DND-41 (cell line): ENCODE data around the gene RIOK3.

Experiments used
- ATAC-seq: fragments of 200-7000 bp; cut with Tn5 transposase; 3 replicates; pipeline ENCODE4 v1.9.1; 2021; ENCODE audit warnings: low read depth; ENCODE audit not compliant: insufficient read depth
- DNase-seq: peaks from one replicate; pipeline ENCODE4 v3.0.0-alpha.2; 2020
- H2AFZ ChIP-seq: 2 replicates; pipeline ENCODE4 v1.6.0; 2012; ENCODE audit warnings: low read depth, low read length
- H3K27ac ChIP-seq: 2 replicates; pipeline ENCODE4 v1.5.1; 2012; ENCODE audit warnings: low read length, inconsistent platforms
- H3K27me3 ChIP-seq: fragments of 200-600 bp; sonication (generic); 2 replicates; pipeline ENCODE4 v1.6.0; 2012; ENCODE audit warnings: low read length, mild to moderate bottlenecking, inconsistent platforms; ENCODE audit not compliant: insufficient read depth, poor library complexity
- H3K36me3 ChIP-seq: 2 replicates; pipeline ENCODE4 v1.5.1; 2012; ENCODE audit warnings: low read length, inconsistent platforms; ENCODE audit not compliant: insufficient read depth
- H3K4me1 ChIP-seq: 2 replicates; pipeline ENCODE4 v1.5.1; 2012; ENCODE audit warnings: mild to moderate bottlenecking, low read length; ENCODE audit not compliant: insufficient read depth
- H3K4me2 ChIP-seq: 2 replicates; pipeline ENCODE4 v1.6.0; 2012; ENCODE audit warnings: mild to moderate bottlenecking, moderate library complexity, low read length, inconsistent platforms; ENCODE audit not compliant: insufficient read depth
- H3K4me3 ChIP-seq, 2 experiments: fragments of 200-600 bp in 1 of 2; shearing (Covaris generic) in 1 of 2; 2 replicates each; pipeline ENCODE4 v1.5.1; 2012 to 2016; ENCODE audit warnings: inconsistent platforms in 2 of 2, low read length in 2 of 2, mild to moderate bottlenecking in 2 of 2, low read depth in 1 of 2, moderate library complexity in 1 of 2
- H3K79me2 ChIP-seq: 2 replicates; pipeline ENCODE4 v1.6.0; 2012; ENCODE audit warnings: low read length, inconsistent platforms; ENCODE audit not compliant: insufficient read depth
- H3K9ac ChIP-seq: 2 replicates; pipeline ENCODE4 v1.6.0; 2012; ENCODE audit warnings: low read depth, mild to moderate bottlenecking, inconsistent platforms, low read length, moderate library complexity
- H3K9me3 ChIP-seq: 2 replicates; pipeline ENCODE4 v1.5.1; 2012; ENCODE audit warnings: low read length, moderate library complexity, mild to moderate bottlenecking, inconsistent platforms; ENCODE audit not compliant: insufficient read depth, severe bottlenecking
- H4K20me1 ChIP-seq: 2 replicates; pipeline ENCODE4 v1.6.0; 2012; ENCODE audit warnings: low read length; ENCODE audit not compliant: insufficient read depth
- CTCF ChIP-seq: IDR thresholded peaks from 2 replicates; pipeline ENCODE4 v1.5.1; 2012; ENCODE audit warnings: borderline replicate concordance, low read length, moderate library complexity, mild to moderate bottlenecking; ENCODE audit not compliant: poor library complexity, severe bottlenecking; ENCODE audit errors: extremely low read depth
- EZH2 ChIP-seq: IDR thresholded peaks from 3 replicates; pipeline ENCODE4 v1.6.1; 2012; ENCODE audit warnings: borderline replicate concordance, low read depth, mild to moderate bottlenecking, moderate library complexity, low read length, inconsistent platforms; ENCODE audit not compliant: severe bottlenecking

RIOK3 gene

GRCh38 chr18:23438608-23439366 is 14.3 kb upstream of the RIOK3 start:
- Histone ChIP-seq H3K4me3 (peak overlapping the region in 1 of 2 experiments; percentile 81; a peak in 2 of 4 replicates), H2AFZ (peak overlapping the region; percentile 100)

GRCh38 chr18:23440131-23440530 is 13.0 kb upstream of the RIOK3 start:
- Histone ChIP-seq H3K27ac (no peak overlapping the region), H3K27me3 (no peaks in the 10 kb centered on the region), H3K9me3 (no peaks in the 10 kb centered on the region), H4K20me1 (no peaks in the 10 kb centered on the region), H3K9ac (no peak overlapping the region), H3K4me3 (no peak overlapping the region), H3K79me2 (peaks cover 3% of the 10 kb centered on the region; the same call in 1 of the 2 replicates), H3K36me3 (no peaks in the 10 kb centered on the region), H3K4me1 (peaks cover 26% of the 10 kb centered on the region), H2AFZ (no peak overlapping the region), H3K4me2 (no peak overlapping the region)
- no peak for TF ChIP-seq EZH2
- TF ChIP-seq CTCF: no peak
- ATAC-seq (no peak), DNase-seq (no peak)

More at GRCh38 chr18:23438608-23439366, 14.3 kb upstream of the RIOK3 start:
- TF ChIP-seq EZH2: no peak
- TF ChIP-seq CTCF: no peak
- Histone ChIP-seq H3K4me2 (peak overlapping the region; percentile 99; the same call in 1 of the 2 replicates), H4K20me1 (no peaks in the 10 kb centered on the region), H3K9ac (no peak overlapping the region), H3K27me3 (no peaks in the 10 kb centered on the region), H3K9me3 (no peaks in the 10 kb centered on the region), H3K4me1 (peaks cover 26% of the 10 kb centered on the region), H3K79me2 (peaks cover 3% of the 10 kb centered on the region; the same call in 1 of the 2 replicates), H3K27ac (no peak overlapping the region), H3K36me3 (no peaks in the 10 kb centered on the region)
- no peak for ATAC-seq
- no peak for DNase-seq

- Histone ChIP-seq H3K36me3 (no peaks in the 10 kb centered on the region), H3K9me3 (no peaks in the 10 kb centered on the region), H3K9ac (no peak overlapping the region), H3K4me3 (no peak overlapping the region), H3K4me2 (no peak overlapping the region), H3K27me3 (no peaks in the 10 kb centered on the region), H3K4me1 (peaks cover 9% of the 10 kb centered on the region), H3K27ac (no peak overlapping the region), H4K20me1 (no peaks in the 10 kb centered on the region), H3K79me2 (no peaks in the 10 kb centered on the region), H2AFZ (no peak overlapping the region)
- DNase-seq (no peak), ATAC-seq (no peak)
- TF ChIP-seq EZH2 (no peak), CTCF (no peak)
Measured at GRCh38 chr18:23442958-23443357, 10.1 kb upstream of the RIOK3 start.
